ENCODE data around the gene TIE1.

TIE1 gene

GRCh38 chr1:43345120-43345519 lies 44.3 kb downstream of the TIE1 start:
- Histone ChIP-seq H3K27me3 (ENCODE audit: low read depth, low read length) (no peaks in the 10 kb centered on the region), H3K9me3 (ENCODE audit: insufficient read depth, low read length) (no peaks in the 10 kb centered on the region), H3K4me1 (ENCODE audit: low read length) (no peaks in the 10 kb centered on the region), H3K9ac (ENCODE audit: low read length) (no peak overlapping the region), H3K79me2 (ENCODE audit: low read length) (no peaks in the 10 kb centered on the region), H3K4me2 (ENCODE audit: low read length) (no peak overlapping the region), H3K36me3 (replicated peaks; ENCODE audit: low read depth, low read length) (no peaks in the 10 kb centered on the region), H3K4me3 (ENCODE audit: low read length) (no peak overlapping the region), H4K20me1 (ENCODE audit: insufficient read depth, low read length) (no peaks in the 10 kb centered on the region), H3K27ac (ENCODE audit: low read length) (no peak overlapping the region), H2AFZ (ENCODE audit: low read depth, low read length) (no peak overlapping the region)
- TF ChIP-seq EZH2phosphoT487 (IDR thresholded peaks at IDR 0.05; ENCODE audit: low read depth) (no peak), CTCF (IDR thresholded peaks at IDR 0.05; ENCODE audit: low read depth, low read length) (no peak)

GRCh38 chr1:43346636-43347035 lies 45.9 kb downstream of the TIE1 start:
- no peak overlapping the region for H3K4me3 ChIP-seq (ENCODE audit: low read length)
- no peak overlapping the region for H2AFZ ChIP-seq (ENCODE audit: low read depth, low read length)
- no peaks in the 10 kb centered on the region for H3K27me3 ChIP-seq (ENCODE audit: low read depth, low read length)
- no peak overlapping the region for H3K4me2 ChIP-seq (ENCODE audit: low read length)
- H3K27ac ChIP-seq (ENCODE audit: low read length): no peak overlapping the region
- TF ChIP-seq EZH2phosphoT487 (IDR thresholded peaks at IDR 0.05; ENCODE audit: low read depth) (no peak), CTCF (IDR thresholded peaks at IDR 0.05; ENCODE audit: low read depth, low read length) (no peak)
- no peak overlapping the region for H3K9ac ChIP-seq (ENCODE audit: low read length)
- no peaks in the 10 kb centered on the region for H3K79me2 ChIP-seq (ENCODE audit: low read length)
- no peaks in the 10 kb centered on the region for H3K4me1 ChIP-seq (ENCODE audit: low read length)
- H3K9me3 ChIP-seq (ENCODE audit: insufficient read depth, low read length): no peaks in the 10 kb centered on the region
- H3K36me3 ChIP-seq (replicated peaks; ENCODE audit: low read depth, low read length): no peaks in the 10 kb centered on the region
- no peaks in the 10 kb centered on the region for H4K20me1 ChIP-seq (ENCODE audit: insufficient read depth, low read length)

GRCh38 chr1:43348343-43348808 lies 47.6 kb downstream of the TIE1 start:
- Histone ChIP-seq H4K20me1 (ENCODE audit: insufficient read depth, low read length) (no peaks in the 10 kb centered on the region), H3K36me3 (replicated peaks; ENCODE audit: low read depth, low read length) (no peaks in the 10 kb centered on the region), H3K4me2 (ENCODE audit: low read length) (no peak overlapping the region), H3K4me3 (ENCODE audit: low read length) (no peak overlapping the region), H2AFZ (ENCODE audit: low read depth, low read length) (no peak overlapping the region), H3K27ac (ENCODE audit: low read length) (no peak overlapping the region), H3K27me3 (ENCODE audit: low read depth, low read length) (no peaks in the 10 kb centered on the region), H3K9ac (ENCODE audit: low read length) (no peak overlapping the region), H3K79me2 (ENCODE audit: low read length) (no peaks in the 10 kb centered on the region), H3K9me3 (ENCODE audit: insufficient read depth, low read length) (no peaks in the 10 kb centered on the region), H3K4me1 (ENCODE audit: low read length) (no peaks in the 10 kb centered on the region)
- no peak for TF ChIP-seq EZH2phosphoT487 (IDR thresholded peaks at IDR 0.05; ENCODE audit: low read depth)

DNA sequence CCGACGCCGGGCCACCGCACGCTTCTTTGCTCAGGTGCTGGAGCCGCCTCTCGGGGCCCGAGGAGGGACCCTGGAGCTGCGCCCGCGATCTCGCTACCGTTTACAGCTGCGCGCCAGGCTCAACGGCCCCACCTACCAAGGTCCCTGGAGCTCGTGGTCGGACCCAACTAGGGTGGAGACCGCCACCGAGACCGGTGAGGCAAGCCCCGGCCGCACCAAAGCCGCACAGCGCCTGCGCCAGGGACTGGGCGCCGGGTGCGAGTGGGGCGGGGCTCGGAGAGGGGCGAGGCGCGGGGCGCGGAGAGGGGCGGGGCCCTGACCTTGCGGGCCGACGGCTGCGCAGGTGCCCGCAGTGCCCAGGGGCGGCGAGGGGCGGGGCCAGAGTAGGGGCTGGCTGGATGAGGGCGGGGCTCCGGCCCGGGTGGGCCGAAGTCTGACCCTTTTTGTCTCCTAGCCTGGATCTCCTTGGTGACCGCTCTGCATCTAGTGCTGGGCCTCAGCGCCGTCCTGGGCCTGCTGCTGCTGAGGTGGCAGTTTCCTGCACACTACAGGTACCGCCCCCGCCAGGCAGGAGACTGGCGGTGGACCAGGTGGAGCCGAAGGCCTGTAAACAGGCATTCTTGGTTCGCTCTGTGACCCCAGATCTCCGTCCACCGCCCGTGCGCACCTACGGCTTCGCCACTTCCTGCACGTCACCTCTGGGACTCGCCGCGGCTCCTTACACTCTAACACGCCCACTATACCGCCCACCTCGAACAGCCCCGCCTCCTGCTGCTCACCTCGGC lies 48.2 kb downstream of the TIE1 start:
- H3K27ac ChIP-seq (ENCODE audit: low read length): no peak overlapping the region
- no peak overlapping the region for H3K9ac ChIP-seq (ENCODE audit: low read length)
- no peaks in the 10 kb centered on the region for H3K27me3 ChIP-seq (ENCODE audit: low read depth, low read length)
- no peaks in the 10 kb centered on the region for H3K4me1 ChIP-seq (ENCODE audit: low read length)
- H3K4me3 ChIP-seq (ENCODE audit: low read length): no peak overlapping the region
- H3K9me3 ChIP-seq (ENCODE audit: insufficient read depth, low read length): no peaks in the 10 kb centered on the region
- no peak for TF ChIP-seq EZH2phosphoT487 (IDR thresholded peaks at IDR 0.05; ENCODE audit: low read depth)
- TF ChIP-seq CTCF (IDR thresholded peaks at IDR 0.05; ENCODE audit: low read depth, low read length): no peak
- H3K36me3 ChIP-seq (replicated peaks; ENCODE audit: low read depth, low read length): no peaks in the 10 kb centered on the region
- no peaks in the 10 kb centered on the region for H3K79me2 ChIP-seq (ENCODE audit: low read length)
- no peaks in the 10 kb centered on the region for H4K20me1 ChIP-seq (ENCODE audit: insufficient read depth, low read length)
- no peak overlapping the region for H3K4me2 ChIP-seq (ENCODE audit: low read length)
- no peak overlapping the region for H2AFZ ChIP-seq (ENCODE audit: low read depth, low read length)

Data from OCI-LY3 (cell line).